Fibroblast of skin of back (primary cell): Measurements from ENCODE around the gene C17orf78.
"Not testable (repeated sequence)": the region's sequence is repeated elsewhere in the genome, so short reads cannot be mapped to it uniquely, and the experiment has no call there.

Experiments used
- DNase-seq: peaks from one replicate; pipeline ENCODE4 v3.0.0-alpha.2; 2013

The C17orf78 gene

GRCh38 chr17:37388266-37388665, 12.5 kb downstream of the C17orf78 start:
- DNase-seq = peak; percentile 42

GRCh38 chr17:37389160-37389559, 13.4 kb downstream of the C17orf78 start:
- no peak for DNase-seq

GRCh38 chr17:37391146-37391545, 15.4 kb downstream of the C17orf78 start:
- peak; percentile 59 for DNase-seq

- DNase-seq = peak; percentile 89
Measured at GRCh38 chr17:37392024-37392590, 16.3 kb downstream of the C17orf78 start.

GRCh38 chr17:37393352-37393751, 17.6 kb downstream of the C17orf78 start:
- no peak for DNase-seq

GRCh38 chr17:37399265-37399803, 23.5 kb downstream of the C17orf78 start:
- no peak for DNase-seq

- no peak for DNase-seq
Measured at GRCh38 chr17:37400505-37400904, 24.7 kb downstream of the C17orf78 start.

GRCh38 chr17:37405522-37405921, 29.7 kb downstream of the C17orf78 start:
- not testable (repeated sequence) for DNase-seq

DNA sequence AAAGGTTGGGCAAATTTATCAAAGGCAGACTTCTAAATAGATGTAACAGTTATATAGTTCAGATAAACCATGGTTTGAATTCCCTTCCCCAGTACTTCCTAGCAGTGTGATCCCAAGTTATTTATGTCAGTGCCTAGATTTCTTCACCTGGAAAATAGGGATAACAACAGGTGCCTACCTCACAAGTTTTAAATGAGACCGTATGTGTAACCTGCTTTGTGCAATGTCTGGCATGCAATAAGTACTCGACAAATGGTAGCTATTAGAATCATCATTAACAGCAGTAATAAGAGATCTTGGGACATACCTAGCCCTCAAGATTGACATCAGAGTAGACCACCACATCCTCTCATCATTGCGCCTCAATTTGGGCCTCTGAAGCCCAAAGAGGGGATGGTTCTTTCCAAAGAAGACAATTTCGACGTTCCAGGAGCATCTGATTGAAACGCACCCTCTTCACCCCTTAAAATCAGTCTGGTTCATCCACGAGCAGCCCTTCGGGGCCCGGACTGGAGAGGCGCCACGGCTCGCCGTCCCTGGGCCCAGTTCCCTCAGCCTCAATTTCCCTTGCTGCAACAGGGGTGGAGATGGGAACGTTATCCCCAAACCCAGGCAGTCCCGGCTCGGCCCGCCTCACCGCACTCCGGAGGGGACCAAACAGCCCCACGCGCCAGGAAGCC, 30.3 kb downstream of the C17orf78 start:
- DNase-seq = no peak

DNA sequence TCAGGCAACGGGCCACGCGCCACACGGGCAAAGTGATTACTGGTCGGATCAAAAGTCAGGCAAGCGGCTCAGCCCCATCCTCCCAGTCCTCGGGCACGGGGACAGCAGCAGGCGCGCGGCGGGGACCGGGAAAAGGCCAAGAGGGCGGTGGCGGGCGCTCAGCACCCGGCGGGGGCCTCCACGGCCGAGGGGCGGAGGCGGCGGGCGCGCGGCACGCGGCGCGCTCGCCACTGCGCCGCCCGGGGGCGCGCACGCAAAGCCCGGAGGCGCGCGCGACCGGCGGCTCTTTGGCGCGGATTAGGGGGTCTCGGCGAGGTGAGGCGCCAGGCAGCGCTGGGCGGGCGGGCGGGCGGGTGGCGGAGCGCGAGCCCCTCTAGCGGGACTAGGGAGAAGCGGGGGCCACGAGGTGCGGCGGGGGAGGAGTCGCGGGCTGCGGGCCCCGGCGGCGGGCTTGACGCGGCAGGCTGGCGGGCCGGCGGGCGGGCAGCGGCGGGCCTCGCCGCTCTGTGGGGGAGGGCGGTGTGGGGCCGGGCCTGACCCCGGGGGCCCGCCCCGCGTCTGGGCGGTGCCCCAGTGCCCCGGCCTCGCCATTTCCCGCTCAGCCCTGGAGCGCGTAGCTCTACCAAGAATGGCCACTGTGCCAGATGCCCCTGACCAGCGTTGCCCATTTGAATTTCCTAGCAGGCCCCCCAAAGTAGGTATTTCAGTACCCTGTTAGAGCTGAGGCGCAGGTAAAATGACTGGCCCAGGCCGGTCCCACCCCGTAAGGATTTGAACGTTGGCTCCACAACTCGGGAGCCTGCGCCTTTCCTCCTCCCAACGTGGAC, 31.1 kb downstream of the C17orf78 start, which contains the start of the genes ACACA and TADA2A:
TSS of gene ACACA (minus strand) at position 202 of the 827 bp plus-strand sequence. CDS start 537 bp downstream, outside the sequence.
TSS of gene TADA2A (plus strand) at position 252 of the 827 bp plus-strand sequence. CDS start 4,480 bp downstream, outside the sequence.
- DNase-seq = peak; percentile 85

DNA sequence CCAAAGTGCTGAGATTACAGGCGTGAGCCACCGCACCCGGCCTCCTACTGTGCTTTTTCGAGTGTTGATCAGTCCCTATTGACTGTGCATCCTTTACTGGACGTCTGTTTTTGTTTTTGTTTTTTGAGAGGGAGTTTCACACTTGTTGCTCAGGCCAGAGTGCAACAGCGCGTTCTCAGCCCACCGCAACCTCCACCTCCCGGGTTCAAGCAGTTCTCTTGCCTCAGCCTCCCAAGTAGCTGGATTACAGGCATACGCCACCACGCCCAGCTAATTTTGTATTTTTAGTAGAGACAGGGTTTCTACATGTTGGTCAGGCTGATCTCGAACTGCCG, 32.3 kb downstream of the C17orf78 start:
- not testable (repeated sequence) for DNase-seq

GRCh38 chr17:37410357-37410756, 34.6 kb downstream of the C17orf78 start:
- no peak for DNase-seq

DNA sequence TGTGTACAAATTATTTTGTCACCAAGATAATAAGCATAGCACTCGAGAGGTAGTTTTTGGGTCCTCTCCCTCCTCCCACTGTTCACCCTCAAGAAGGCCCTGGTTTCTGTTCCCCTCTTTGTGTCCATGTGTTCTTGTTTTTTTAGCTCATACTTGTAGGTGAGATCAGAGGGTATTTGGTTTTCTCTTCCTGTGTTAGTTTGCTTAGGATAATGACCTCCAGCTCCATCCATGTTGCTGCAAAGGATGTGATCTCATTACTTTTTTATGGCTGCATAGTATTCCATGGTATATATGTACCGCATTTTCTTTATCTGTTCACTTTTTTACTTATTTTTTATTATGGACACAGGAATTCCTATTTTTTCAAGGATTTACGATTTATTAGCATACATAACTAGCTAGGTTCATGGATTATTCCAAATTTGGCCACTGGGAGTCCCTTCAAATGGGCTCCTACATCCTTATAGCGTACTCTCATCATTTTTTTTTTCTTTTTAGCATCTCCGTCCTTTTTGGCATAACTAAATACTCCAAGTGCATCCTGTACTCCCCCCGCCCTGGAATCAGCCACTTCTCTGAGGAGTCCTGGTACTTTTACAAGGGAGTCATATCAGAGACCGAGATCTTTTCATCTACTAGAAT, 38.2 kb downstream of the C17orf78 start:
- DNase-seq = no peak

GRCh38 chr17:37417852-37418251, 42.1 kb downstream of the C17orf78 start:
- peak; percentile 41 for DNase-seq

GRCh38 chr17:37422971-37423625, 47.3 kb downstream of the C17orf78 start:
- no peak for DNase-seq

- DNase-seq = no peak
Measured at GRCh38 chr17:37425268-37425667, 49.5 kb downstream of the C17orf78 start.

GRCh38 chr17:37429039-37429438, 53.3 kb downstream of the C17orf78 start:
- no peak for DNase-seq

- DNase-seq = no peak
Measured at GRCh38 chr17:37429453-37429852, 53.7 kb downstream of the C17orf78 start.

DNA sequence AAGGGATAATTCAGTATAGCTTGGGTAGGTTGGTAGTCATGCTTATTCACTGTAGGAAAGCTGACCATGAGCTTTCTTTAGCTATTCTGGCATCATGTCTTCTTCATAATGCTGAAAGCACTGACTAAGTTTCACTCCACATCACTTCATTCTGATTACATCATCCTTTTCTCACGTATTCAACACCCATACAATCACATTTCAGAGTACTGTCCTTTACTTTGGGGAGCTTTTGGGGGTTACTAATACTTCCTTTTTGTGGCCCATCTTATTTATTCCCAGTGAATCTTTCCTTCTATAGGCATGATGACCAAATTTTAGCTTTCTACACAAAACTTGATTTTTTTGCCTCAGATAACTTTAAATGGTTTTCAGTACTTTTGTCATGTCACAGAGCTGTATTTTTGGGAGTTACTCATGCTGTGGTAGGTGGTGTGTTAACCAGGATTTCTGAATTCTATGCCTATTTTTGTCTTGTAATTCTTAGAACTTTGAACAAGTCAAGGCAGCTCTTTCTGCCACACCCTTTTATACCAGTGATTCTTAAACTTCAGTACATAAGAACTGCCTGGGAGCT, 54.4 kb downstream of the C17orf78 start:
- DNase-seq = peak; percentile 58

- DNase-seq = no peak
Measured at GRCh38 chr17:37432671-37433070, 56.9 kb downstream of the C17orf78 start.

DNA sequence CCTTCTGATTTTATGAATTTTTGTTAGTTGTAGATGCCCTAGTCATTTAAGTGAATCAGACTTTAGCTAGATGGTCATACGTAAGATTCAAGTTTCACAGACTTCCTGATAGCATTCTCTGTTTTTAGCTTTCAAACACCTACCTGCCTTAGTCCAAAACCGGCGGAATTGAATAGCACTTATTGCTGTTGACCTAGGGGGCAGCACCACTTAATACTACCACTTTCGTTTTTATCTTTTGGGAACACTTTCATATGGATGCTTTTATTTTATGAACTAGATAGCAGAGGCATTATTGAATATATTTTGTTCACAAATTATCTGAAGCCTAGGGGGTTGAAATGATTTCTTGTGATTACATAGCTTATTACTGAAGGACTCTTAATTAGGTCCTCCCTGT, 62.4 kb downstream of the C17orf78 start:
- no peak for DNase-seq

DNA sequence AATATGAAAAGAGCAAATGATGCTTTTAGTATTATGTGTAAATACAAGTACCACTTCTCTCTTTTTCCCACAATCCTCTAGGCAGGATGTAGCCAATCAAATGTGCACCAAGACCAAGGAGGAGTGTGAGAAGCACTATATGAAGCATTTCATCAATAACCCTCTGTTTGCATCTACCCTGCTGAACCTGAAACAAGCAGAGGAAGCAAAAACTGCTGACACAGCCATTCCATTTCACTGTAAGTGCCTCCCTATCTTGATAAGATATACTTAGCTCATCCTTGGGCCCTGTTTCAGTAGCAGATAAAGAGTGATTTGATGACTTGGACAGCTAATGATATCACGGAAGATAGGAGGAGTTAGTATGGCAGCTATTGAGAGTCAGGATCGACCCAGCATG, 64.6 kb downstream of the C17orf78 start:
- DNase-seq = no peak
